ENCODE measurements around the gene TENM4.

GRCh38 chr11:79083352-79083751 is 357.5 kb downstream of the TENM4 start:
- TF ChIP-seq TARDBP (IDR thresholded peaks at IDR 0.05) (no peak), ELF4 (IDR thresholded peaks at IDR 0.05) (no peak), SP1 (IDR thresholded peaks at IDR 0.05) (no peak), SUZ12 (IDR thresholded peaks at IDR 0.05) (no peak)

All from HEK293T (cell line).